H1 (cell line): ENCODE measurements around the gene COL6A1. TPM values are rescaled to one million over a fixed set of nuclear protein-coding genes. Genes with fewer than 3 reads are reported as not detected.

Experiments
- EGR1 ChIP-seq: IDR thresholded peaks from 2 replicates; pipeline ENCODE4 v1.6.1; 2011; ENCODE audit warnings: low read depth, low read length, borderline replicate concordance
- EP300 ChIP-seq, 2 experiments: IDR thresholded peaks; 1 replicate in 1 of 2; 2 replicates in 1 of 2; pipeline ENCODE4 v1.6.1; 2011 to 2012; ENCODE audit warnings: low read depth in 2 of 2, low read length in 2 of 2, mild to moderate bottlenecking in 2 of 2, borderline replicate concordance in 1 of 2, inconsistent platforms in 1 of 2, moderate library complexity in 1 of 2
- KDM1A ChIP-seq: fragments of 200-600, 300-600 bp; sonication (generic); IDR thresholded peaks from 2 replicates; pipeline ENCODE4 v1.7.1; 2016; ENCODE audit warnings: mild to moderate bottlenecking, low read length, borderline replicate concordance
- RNF2 ChIP-seq: fragments of 200-900, 300-1000 bp; sonication (generic); IDR thresholded peaks from 2 replicates; pipeline ENCODE4 v1.7.1; 2016; ENCODE audit warnings: borderline replicate concordance, low read depth, mild to moderate bottlenecking, antibody characterized with exemption, low read length; ENCODE audit not compliant: poor library complexity, severe bottlenecking; ENCODE audit errors: missing control alignments
- TAF1 ChIP-seq: IDR thresholded peaks from 2 replicates; pipeline ENCODE4 v1.6.1; 2011; ENCODE audit warnings: mild to moderate bottlenecking, low read depth, low read length
- TCF12 ChIP-seq: IDR thresholded peaks from 2 replicates; pipeline ENCODE4 v1.6.1; 2011; ENCODE audit warnings: low read depth, mild to moderate bottlenecking, low read length
- TEAD4 ChIP-seq: IDR thresholded peaks from 2 replicates; pipeline ENCODE4 v1.6.1; 2012; ENCODE audit warnings: low read depth, low read length, inconsistent platforms, mixed read lengths
- YY1 ChIP-seq: IDR thresholded peaks from 2 replicates; pipeline ENCODE4 v1.6.1; 2011; ENCODE audit warnings: low read depth, mild to moderate bottlenecking, low read length
- polyA plus RNA-seq, 7 experiments: library from polyadenylated mRNA; depleted of rRNA in 3 of 7; stranded (reverse) in 5 of 7; unstranded in 2 of 7; fragments of >200 nt in 5 of 7; fragments of 200-250 nt in 2 of 7; gene quantifications; 1 replicate in 5 of 7; 2 replicates in 1 of 7; 4 replicates in 1 of 7; pipeline versions ENCODE4 v1.2.1 to v1.2.3, GENCODE V29; 2011 to 2013; ENCODE audit warnings: missing spikeins in 2 of 7, mixed read lengths in 2 of 7
- total RNA-seq: library from RNA; stranded (reverse); fragmentation: NEBNext Ultra II Directional; extraction: Animal tissue kit (Norgen Biotek cat#: 25700); gene quantifications from 2 replicates; pipeline ENCODE4 v1.2.1, GENCODE V29; 2021

The COL6A1 gene
- total and polyA plus RNA-seq, 2 of the 8 experiments (the other 6 are each of a cell fraction or from before 2014, with no cell fraction given): 100 to 115 TPM

DNA sequence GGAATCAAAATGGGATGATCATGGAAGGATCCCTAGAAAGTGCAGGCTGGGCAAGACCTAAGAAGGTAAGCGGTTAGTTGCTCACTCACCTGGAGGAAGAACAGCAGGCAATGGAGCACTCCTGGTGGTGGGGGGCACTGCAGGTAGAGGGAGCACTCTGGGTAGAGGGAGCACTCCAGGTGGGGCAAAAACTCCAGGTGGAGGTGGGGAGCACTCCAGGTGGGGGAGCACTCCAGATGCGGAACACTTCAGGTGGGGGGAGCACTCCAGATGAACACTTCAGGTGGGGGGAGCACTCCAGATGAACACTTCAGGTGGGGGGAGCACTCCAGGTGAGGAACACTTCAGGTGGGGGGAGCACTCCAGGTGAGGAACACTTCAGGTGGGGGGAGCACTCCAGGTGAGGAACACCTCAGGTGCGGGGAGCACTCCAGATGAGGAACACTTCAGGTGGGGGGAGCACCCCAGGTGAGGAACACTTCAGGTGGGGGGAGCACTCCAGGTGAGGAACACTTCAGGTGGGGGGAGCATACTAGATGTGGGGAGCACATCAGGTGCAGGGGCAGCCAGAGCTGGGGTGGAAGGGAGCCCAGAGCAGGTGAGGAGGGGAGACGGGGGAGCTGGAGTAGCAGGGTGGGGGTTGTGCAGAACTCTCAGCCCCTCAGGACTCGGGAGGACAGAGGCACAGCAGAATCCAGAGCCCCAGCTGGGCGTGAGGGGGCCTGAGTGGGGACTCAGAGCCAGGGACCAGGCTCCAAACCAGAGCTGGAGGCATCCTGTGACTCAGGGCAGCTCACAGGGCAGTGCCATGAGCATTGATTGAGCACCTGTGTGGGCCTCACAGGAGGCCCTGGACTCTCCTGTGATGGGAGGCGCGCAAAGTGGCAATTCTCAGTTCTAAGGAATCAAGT, 37.7 kb upstream of the COL6A1 start (continued):
- TF ChIP-seq TCF12 (no peak), RNF2 (no peak), TEAD4 (no peak), EGR1 (no peak), EP300 (IDR thresholded peaks at IDR 0.05; ENCODE audit: borderline replicate concordance in 1 of 2, low read depth in 2 of 2, low read length in 2 of 2) (no peak), KDM1A (no peak), TAF1 (no peak), YY1 (no peak)
